Natural killer cell (primary cell): ENCODE measurements around the gene SLIT1. TPM values are rescaled to one million over a fixed set of nuclear protein-coding genes. Genes with fewer than 3 reads are reported as not detected.

Experiments used
- ATAC-seq, 3 donors: fragments of 150-1000 bp in 2 of 3; fragments of 200-7000 bp in 1 of 3; cut with Tn5 transposase; 1 replicate in 1 of 3; 2 replicates in 2 of 3; pipeline ENCODE4 v1.10.0; 2021; ENCODE audit warnings: mild to moderate bottlenecking in 2 of 3, moderate library complexity in 2 of 3
- DNase-seq, 2 donors: peaks; one replicate each; pipeline versions ENCODE4 v3.0.0 to v3.0.0-alpha.2; 2013 to 2021; ENCODE audit warnings: mixed read lengths in 1 of 2
- H3K27ac ChIP-seq: one replicate; pipeline ENCODE4 v1.5.1; 2013; ENCODE audit warnings: mild to moderate bottlenecking, low read length
- H3K27me3 ChIP-seq: one replicate; pipeline ENCODE4 v1.6.1; 2013; ENCODE audit warnings: low read length; ENCODE audit not compliant: control insufficient read depth, insufficient read depth
- H3K36me3 ChIP-seq: one replicate; pipeline ENCODE4 v1.6.1; 2013; ENCODE audit warnings: low read length; ENCODE audit not compliant: control insufficient read depth, insufficient read depth
- H3K4me1 ChIP-seq: one replicate; pipeline ENCODE4 v1.6.1; 2013; ENCODE audit warnings: low read length; ENCODE audit not compliant: control insufficient read depth, insufficient read depth
- H3K4me3 ChIP-seq: one replicate; pipeline ENCODE4 v1.5.1; 2013; ENCODE audit warnings: low read length
- H3K9me3 ChIP-seq: one replicate; pipeline ENCODE4 v1.6.1; 2013; ENCODE audit warnings: low read length; ENCODE audit not compliant: control insufficient read depth, insufficient read depth
- H3K27ac Mint-ChIP-seq, 2 donors: one replicate each; pipeline ENCODE4 v1.8.0; 2022; ENCODE audit warnings: mild to moderate bottlenecking in 2 of 2, mixed read lengths in 2 of 2, moderate library complexity in 1 of 2
- H3K27me3 Mint-ChIP-seq, 2 donors: one replicate each; pipeline ENCODE4 v1.8.0; 2022; ENCODE audit warnings: low read depth in 2 of 2, mixed read lengths in 2 of 2
- H3K36me3 Mint-ChIP-seq: one replicate; pipeline ENCODE4 v1.8.0; 2022; ENCODE audit warnings: mixed read lengths
- H3K4me1 Mint-ChIP-seq, 2 donors: one replicate each; pipeline ENCODE4 v1.8.0; 2022; ENCODE audit warnings: mixed read lengths in 2 of 2
- H3K4me3 Mint-ChIP-seq: one replicate; pipeline ENCODE4 v1.8.0; 2022; ENCODE audit warnings: mild to moderate bottlenecking, moderate library complexity, mixed read lengths
- H3K9me3 Mint-ChIP-seq, 2 donors: one replicate each; pipeline ENCODE4 v1.8.0; 2022; ENCODE audit warnings: mixed read lengths in 2 of 2
- CTCF ChIP-seq: fragments of 200-600 bp; IDR thresholded peaks from one replicate; pipeline ENCODE4 v1.8.0; 2022; ENCODE audit warnings: antibody characterized with exemption
- WGBS: methylation state at CpG from one replicate; pipeline ENCODE4 v1.1.7; 2013; ENCODE audit warnings: missing lambda C conversion rate; ENCODE audit not compliant: insufficient coverage; 5-methylcytosine and 5-hydroxymethylcytosine counted together
- intact Hi-C: fragments of 100-400 bp; cut with micrococcal nuclease; formaldehyde crosslinking; loops from one replicate; pipeline ENCODE4 v1.14.2; 2022
- total RNA-seq, 4 donors: library from RNA; stranded (reverse); fragments of 120-200 nt in 1 of 4; gene quantifications; one replicate each; pipeline versions ENCODE4 v1.2.3 to v1.2.4, GENCODE V29; 2013 to 2022

The SLIT1 gene
- total RNA-seq, 3 donors from 2014 or later (not counting 1 experiment from before 2014, with no cell fraction given), result 0.28 to 1.5 (median 1.1) TPM

- intact Hi-C loops, result no loop called here
- peaks cover 0 to 7% of the 10 kb centered on the region in 2 donors for H3K4me1 Mint-ChIP-seq
Observed at GRCh38 chr10:97204826-97205679, 19.3 kb upstream of the SLIT1 start.

GRCh38 chr10:97203220-97203619 lies 17.5 kb upstream of the SLIT1 start:
- Mint-ChIP-seq H3K4me1 (peaks cover 5 to 7% of the 10 kb centered on the region in 2 donors), H3K36me3 (no peaks in the 10 kb centered on the region), H3K9me3 (no peaks in the 10 kb centered on the region), H3K4me3 (no peak overlapping the region), H3K27ac (no peak overlapping the region), H3K27me3 (peaks cover 5 to 6% of the 10 kb centered on the region in 2 donors)
- Histone ChIP-seq H3K27me3 (no peaks in the 10 kb centered on the region), H3K9me3 (no peaks in the 10 kb centered on the region), H3K36me3 (no peaks in the 10 kb centered on the region), H3K4me3 (no peak overlapping the region), H3K4me1 (peaks cover 5% of the 10 kb centered on the region), H3K27ac (no peak overlapping the region)
- ATAC-seq, result no peak
- 91% methylated on average over 7 of the region's 7 CpGs for WGBS
- no peak for DNase-seq
- TF ChIP-seq CTCF, result no peak
- intact Hi-C loops, result no loop called here

More at GRCh38 chr10:97204826-97205679, 19.3 kb upstream of the SLIT1 start:
- no peak for ATAC-seq
- no peak overlapping the region for H3K4me3 Mint-ChIP-seq
- H3K27me3 Mint-ChIP-seq, result peaks cover 0 to 2% of the 10 kb centered on the region in 2 donors
- no peaks in the 10 kb centered on the region for H3K36me3 ChIP-seq
- no peak for DNase-seq
- H3K36me3 Mint-ChIP-seq, result no peaks in the 10 kb centered on the region
- H3K4me3 ChIP-seq, result no peak overlapping the region
- no peak overlapping the region for H3K27ac ChIP-seq
- H3K9me3 Mint-ChIP-seq, result no peaks in the 10 kb centered on the region
- WGBS, result 92% methylated on average over 14 of the region's 14 CpGs
- no peak for TF ChIP-seq CTCF
- no peaks in the 10 kb centered on the region for H3K9me3 ChIP-seq
- H3K4me1 ChIP-seq, result no peaks in the 10 kb centered on the region
- H3K27ac Mint-ChIP-seq, result peak overlapping the region in 1 of 2 donors; percentile 38
- H3K27me3 ChIP-seq, result no peaks in the 10 kb centered on the region

GRCh38 chr10:97200616-97201015 lies 14.9 kb upstream of the SLIT1 start:
- DNase-seq (no peak), ATAC-seq (no peak)
- no peak overlapping the region for H3K4me3 Mint-ChIP-seq
- Histone ChIP-seq H3K27me3 (peaks cover 2% of the 10 kb centered on the region), H3K36me3 (no peaks in the 10 kb centered on the region), H3K9me3 (no peaks in the 10 kb centered on the region), H3K27ac (no peak overlapping the region), H3K4me1 (peaks cover 15% of the 10 kb centered on the region), H3K4me3 (no peak overlapping the region)
- 26% methylated on average over 6 of the region's 6 CpGs for WGBS
- intact Hi-C loops, result no loop called here
- H3K4me1 Mint-ChIP-seq, result peaks cover 9 to 15% of the 10 kb centered on the region in 2 donors
- H3K27ac Mint-ChIP-seq, result no peak overlapping the region
- H3K9me3 Mint-ChIP-seq, result no peaks in the 10 kb centered on the region
- TF ChIP-seq CTCF, result no peak
- peaks cover 5 to 6% of the 10 kb centered on the region in 2 donors for H3K27me3 Mint-ChIP-seq
- H3K36me3 Mint-ChIP-seq, result no peaks in the 10 kb centered on the region
